Measurements from ENCODE around the gene GPC5.

DNA sequence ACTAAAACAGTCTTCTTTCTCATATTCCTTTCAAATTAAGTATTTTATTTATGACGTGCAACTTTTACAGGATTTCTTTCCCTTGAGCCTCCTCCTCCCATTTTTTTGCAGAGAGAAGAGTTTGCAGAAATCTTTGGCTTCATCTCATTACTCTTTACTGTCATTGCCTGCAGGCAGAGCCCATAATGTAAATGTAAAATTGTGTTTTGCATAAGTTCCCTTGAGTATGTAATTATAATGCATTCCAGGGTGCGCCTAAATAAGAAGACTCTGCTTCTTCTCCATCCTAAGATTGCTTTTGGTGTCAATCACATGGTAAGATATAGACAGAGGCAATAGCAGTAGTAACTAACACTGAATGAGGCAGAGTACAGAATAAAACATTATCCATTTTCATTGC, 27.9 kb upstream of the GPC5 start:
- TF ChIP-seq, protein P1, sequence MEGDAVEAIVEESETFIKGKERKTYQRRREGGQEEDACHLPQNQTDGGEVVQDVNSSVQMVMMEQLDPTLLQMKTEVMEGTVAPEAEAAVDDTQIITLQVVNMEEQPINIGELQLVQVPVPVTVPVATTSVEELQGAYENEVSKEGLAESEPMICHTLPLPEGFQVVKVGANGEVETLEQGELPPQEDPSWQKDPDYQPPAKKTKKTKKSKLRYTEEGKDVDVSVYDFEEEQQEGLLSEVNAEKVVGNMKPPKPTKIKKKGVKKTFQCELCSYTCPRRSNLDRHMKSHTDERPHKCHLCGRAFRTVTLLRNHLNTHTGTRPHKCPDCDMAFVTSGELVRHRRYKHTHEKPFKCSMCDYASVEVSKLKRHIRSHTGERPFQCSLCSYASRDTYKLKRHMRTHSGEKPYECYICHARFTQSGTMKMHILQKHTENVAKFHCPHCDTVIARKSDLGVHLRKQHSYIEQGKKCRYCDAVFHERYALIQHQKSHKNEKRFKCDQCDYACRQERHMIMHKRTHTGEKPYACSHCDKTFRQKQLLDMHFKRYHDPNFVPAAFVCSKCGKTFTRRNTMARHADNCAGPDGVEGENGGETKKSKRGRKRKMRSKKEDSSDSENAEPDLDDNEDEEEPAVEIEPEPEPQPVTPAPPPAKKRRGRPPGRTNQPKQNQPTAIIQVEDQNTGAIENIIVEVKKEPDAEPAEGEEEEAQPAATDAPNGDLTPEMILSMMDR (IDR thresholded peaks at IDR 0.05; ENCODE audit: low read depth, low read length), result no peak
- no peak for TF ChIP-seq EZH2phosphoT487 (IDR thresholded peaks at IDR 0.05; ENCODE audit: low read depth)

Measured in OCI-LY3 (cell line).